OCI-LY7 (cell line): ENCODE data around the gene LANCL2.

Experiments
- CTCF ChIP-seq: fragments of 200-600 bp; sonication (generic); conservative IDR thresholded peaks from 2 replicates; pipeline ENCODE4 v1.5.1; 2014; ENCODE audit warnings: mild to moderate bottlenecking, antibody characterized with exemption, low read length, moderate library complexity, mixed read lengths
- EZH2phosphoT487 ChIP-seq: fragments of 200-600 bp; sonication (generic); IDR thresholded peaks from 2 replicates; pipeline ENCODE4 v1.6.1; 2018; ENCODE audit warnings: low read depth, borderline replicate concordance, mild to moderate bottlenecking, mixed run types, antibody characterized with exemption, low read length, moderate library complexity, mixed read lengths

DNA sequence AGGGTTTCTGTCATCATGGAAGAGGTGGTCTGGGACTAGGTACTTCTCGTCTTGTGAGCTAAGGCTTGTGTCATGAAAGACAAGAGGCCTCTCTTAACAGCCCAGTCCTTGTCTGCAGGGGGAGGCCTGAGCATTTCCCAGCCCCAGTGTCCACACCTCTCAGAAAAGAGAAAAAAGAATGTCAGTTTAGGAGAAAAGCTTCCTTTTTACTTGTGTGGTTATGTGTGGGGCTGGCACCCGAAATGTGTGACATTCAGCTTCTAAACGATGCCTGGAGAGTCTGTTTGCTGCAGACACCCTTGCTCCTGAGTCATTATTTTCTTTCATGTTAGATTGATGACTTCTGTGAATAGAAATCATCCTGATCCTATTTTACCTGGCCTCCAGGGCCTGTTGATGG, 67.4 kb downstream of the LANCL2 start:
- TF ChIP-seq CTCF (no peak), EZH2phosphoT487 (no peak)
